Activated CD4-positive, alpha-beta T cell treated with anti-CD3 and anti-CD28 coated beads for 36 hours (primary cell): ENCODE measurements around the gene SUPT7L. TPM values are rescaled to one million over a fixed set of nuclear protein-coding genes. Genes with fewer than 3 reads are reported as not detected.
A peak's percentile ranks its signal among the peaks of the same experiment; 100 is the strongest.

ENCODE experiments used
- ATAC-seq: fragments of 200-7000 bp; cut with Tn5 transposase; one replicate; pipeline ENCODE4 v1.10.0; 2021; ENCODE audit warnings: mild to moderate bottlenecking, moderate library complexity
- CTCF ChIA-PET: fragments of 350-600 bp; sonication (Branson Sonifier 250); formaldehyde crosslinking; loops from one replicate; lab custom pipeline; 2021; ENCODE audit warnings: antibody characterized with exemption; lab: Charles Lee
- POLR2A ChIA-PET: fragments of 350-600 bp; sonication (Branson Sonifier 250); formaldehyde crosslinking; loops from one replicate; lab custom pipeline; 2021; ENCODE audit warnings: antibody characterized with exemption, inconsistent platforms; lab: Charles Lee
- DNase-seq: peaks from one replicate; pipeline ENCODE4 v3.0.0-alpha.2; 2020
- H3K27ac Mint-ChIP-seq: one replicate; pipeline ENCODE4 v1.8.0; 2021; ENCODE audit warnings: mixed read lengths
- H3K27me3 Mint-ChIP-seq: one replicate; pipeline ENCODE4 v1.8.0; 2021; ENCODE audit warnings: mixed read lengths
- H3K36me3 Mint-ChIP-seq: one replicate; pipeline ENCODE4 v1.8.0; 2021; ENCODE audit warnings: low read depth, mixed read lengths
- H3K4me1 Mint-ChIP-seq: one replicate; pipeline ENCODE4 v1.8.0; 2021; ENCODE audit warnings: mixed read lengths
- H3K4me3 Mint-ChIP-seq: one replicate; pipeline ENCODE4 v1.8.0; 2021; ENCODE audit warnings: mild to moderate bottlenecking, moderate library complexity, mixed read lengths
- H3K9me3 Mint-ChIP-seq: one replicate; pipeline ENCODE4 v1.8.0; 2021; ENCODE audit warnings: low read depth, mixed read lengths
- intact Hi-C, 2 experiments: fragments of 100-400 bp; cut with DNase I in 1 of 2; cut with micrococcal nuclease in 1 of 2; formaldehyde crosslinking; loops; one replicate each; pipeline versions ENCODE4 v1.14.2 to v1.15.1; 2022 to 2024; cut with DNase I, micrococcal nuclease
- total RNA-seq, 2 experiments: library from RNA; stranded (reverse); gene quantifications; one replicate each; pipeline ENCODE4 v1.2.3, GENCODE V29; 2021

Gene SUPT7L
- total RNA-seq, 2 experiments from 2014 or later, result 23.7 to 26.1 TPM

- peaks cover 32% of the 10 kb centered on the region for H3K4me1 Mint-ChIP-seq
- H3K36me3 Mint-ChIP-seq, result no peaks in the 10 kb centered on the region
- DNase-seq (no peak), ATAC-seq (no peak)
- no peaks in the 10 kb centered on the region for H3K9me3 Mint-ChIP-seq
- ChIA-PET CTCF (interaction anchor here (0.6 to 1.8 kb wide), 4 partner anchors 9 to 689 kb away, joined by 3 to 14 read pairs (median 4); no protein-coding TSS in a partner anchor), POLR2A (no interaction called here)
- H3K27me3 Mint-ChIP-seq, result peaks cover 4% of the 10 kb centered on the region
- intact Hi-C loops, result no loop called here
- no peak overlapping the region for H3K4me3 Mint-ChIP-seq
- H3K27ac Mint-ChIP-seq, result no peak overlapping the region
Measured at GRCh38 chr2:27707462-27708256, 44.2 kb upstream of the SUPT7L start.

- no peaks in the 10 kb centered on the region for H3K9me3 Mint-ChIP-seq
- DNase-seq (no peak), ATAC-seq (peak; percentile 86)
- no peak overlapping the region for H3K4me3 Mint-ChIP-seq
- no peaks in the 10 kb centered on the region for H3K36me3 Mint-ChIP-seq
- ChIA-PET POLR2A (interaction anchor here (0.6 kb wide), 1 partner anchor 16 kb away, joined by 3 read pairs; no protein-coding TSS in a partner anchor), CTCF (interaction anchor here (0.6 to 2.0 kb wide), 5 partner anchors 11 to 746 kb away, joined by 3 to 14 read pairs (median 4); no protein-coding TSS in a partner anchor)
- intact Hi-C loops, result no loop called here
- H3K27me3 Mint-ChIP-seq, result no peaks in the 10 kb centered on the region
- H3K4me1 Mint-ChIP-seq, result peaks cover 23% of the 10 kb centered on the region
- H3K27ac Mint-ChIP-seq, result peak overlapping the region; percentile 88
Measured at GRCh38 chr2:27705851-27706622, 42.6 kb upstream of the SUPT7L start.

- Mint-ChIP-seq H3K27me3 (no peaks in the 10 kb centered on the region), H3K9me3 (no peaks in the 10 kb centered on the region), H3K36me3 (no peaks in the 10 kb centered on the region), H3K4me3 (no peak overlapping the region), H3K27ac (peak overlapping the region; percentile 13), H3K4me1 (peaks cover 21% of the 10 kb centered on the region)
- intact Hi-C loops, result loop anchor here (5.0 kb wide), 2 partner anchors 258 to 688 kb away; partner anchors contain the start of gene FOSL2 (in 2 of the 2)
- CTCF ChIA-PET, result interaction anchor here (0.5 to 3.3 kb wide), 24 partner anchors 8 to 969 kb away, joined by 3 to 23 read pairs (median 4); no protein-coding TSS in a partner anchor
- POLR2A ChIA-PET, result no interaction called here
- ATAC-seq (no peak), DNase-seq (no peak)
Measured at GRCh38 chr2:27704342-27704876, 41.0 kb upstream of the SUPT7L start.

- Mint-ChIP-seq H3K4me3 (no peak overlapping the region), H3K27me3 (no peaks in the 10 kb centered on the region), H3K4me1 (peaks cover 21% of the 10 kb centered on the region), H3K27ac (peak overlapping the region; percentile 7), H3K9me3 (no peaks in the 10 kb centered on the region), H3K36me3 (no peaks in the 10 kb centered on the region)
- CTCF ChIA-PET, result interaction anchor here (0.5 to 3.3 kb wide), 31 partner anchors 9 to 863 kb away, joined by 3 to 23 read pairs (median 4); no protein-coding TSS in a partner anchor
- intact Hi-C loops, result loop anchor here (1.0 to 5.0 kb wide), 5 partner anchors 51 to 749 kb away; partner anchors contain the start of genes FOSL2 (in 2 of the 2) and MRPL33 (in 1 of the 2)
- POLR2A ChIA-PET, result interaction anchor here (1.0 kb wide), 1 partner anchor 20 kb away, joined by 4 read pairs; no protein-coding TSS in a partner anchor
- peak; percentile 92 for DNase-seq
- peak; percentile 78 for ATAC-seq
Measured at GRCh38 chr2:27703638-27704341, 40.4 kb upstream of the SUPT7L start.

GRCh38 chr2:27702302-27702701, 38.9 kb upstream of the SUPT7L start:
- POLR2A ChIA-PET, result no interaction called here
- Mint-ChIP-seq H3K4me3 (no peak overlapping the region), H3K9me3 (no peaks in the 10 kb centered on the region), H3K4me1 (peaks cover 22% of the 10 kb centered on the region), H3K36me3 (peaks cover 4% of the 10 kb centered on the region), H3K27me3 (no peaks in the 10 kb centered on the region), H3K27ac (no peak overlapping the region)
- CTCF ChIA-PET, result interaction anchor here (0.5 to 3.3 kb wide), 2 partner anchors 11 to 752 kb away, joined by 3 to 23 read pairs; no protein-coding TSS in a partner anchor
- intact Hi-C loops, result loop anchor here (5.0 kb wide), 2 partner anchors 260 to 690 kb away; partner anchors contain the start of gene FOSL2 (in 2 of the 2)
- DNase-seq, result no peak
- no peak for ATAC-seq

- Mint-ChIP-seq H3K27me3 (no peaks in the 10 kb centered on the region), H3K4me1 (peaks cover 22% of the 10 kb centered on the region), H3K4me3 (no peak overlapping the region), H3K27ac (no peak overlapping the region), H3K9me3 (no peaks in the 10 kb centered on the region), H3K36me3 (peaks cover 4% of the 10 kb centered on the region)
- DNase-seq (no peak), ATAC-seq (no peak)
- ChIA-PET POLR2A (no interaction called here), CTCF (interaction anchor here (0.5 kb wide), 1 partner anchor 753 kb away, joined by 3 read pairs; no protein-coding TSS in a partner anchor)
- intact Hi-C loops, result loop anchor here (5.0 kb wide), 2 partner anchors 261 to 691 kb away; partner anchors contain the start of gene FOSL2 (in 2 of the 2)
Measured at GRCh38 chr2:27701676-27702075, 38.3 kb upstream of the SUPT7L start.

- DNase-seq (no peak), ATAC-seq (peak; percentile 49)
- CTCF ChIA-PET, result interaction anchor here (0.7 kb wide), 1 partner anchor 311 kb away, joined by 4 read pairs; no protein-coding TSS in a partner anchor
- no peak overlapping the region for H3K27ac Mint-ChIP-seq
- H3K9me3 Mint-ChIP-seq, result no peaks in the 10 kb centered on the region
- no peak overlapping the region for H3K4me3 Mint-ChIP-seq
- H3K4me1 Mint-ChIP-seq, result peaks cover 2% of the 10 kb centered on the region
- no peaks in the 10 kb centered on the region for H3K27me3 Mint-ChIP-seq
- intact Hi-C loops, result no loop called here
- POLR2A ChIA-PET, result no interaction called here
- peaks cover 19% of the 10 kb centered on the region for H3K36me3 Mint-ChIP-seq
Measured at GRCh38 chr2:27697660-27698059, 34.2 kb upstream of the SUPT7L start.

- Mint-ChIP-seq H3K27ac (no peak overlapping the region), H3K27me3 (no peaks in the 10 kb centered on the region), H3K9me3 (no peaks in the 10 kb centered on the region), H3K4me1 (peaks cover 2% of the 10 kb centered on the region), H3K36me3 (peaks cover 21% of the 10 kb centered on the region), H3K4me3 (no peak overlapping the region)
- ChIA-PET CTCF (interaction anchor here (0.6 to 3.3 kb wide), 7 partner anchors 10 to 603 kb away, joined by 3 to 23 read pairs (median 3); no protein-coding TSS in a partner anchor), POLR2A (no interaction called here)
- ATAC-seq (no peak), DNase-seq (no peak)
- intact Hi-C loops, result no loop called here
Measured at GRCh38 chr2:27690052-27690451, 26.6 kb upstream of the SUPT7L start.

GRCh38 chr2:27689424-27689823, 26.0 kb upstream of the SUPT7L start:
- CTCF ChIA-PET, result interaction anchor here (0.6 to 3.3 kb wide), 7 partner anchors 11 to 235 kb away, joined by 3 to 23 read pairs (median 3); no protein-coding TSS in a partner anchor
- peaks cover 24% of the 10 kb centered on the region for H3K36me3 Mint-ChIP-seq
- H3K9me3 Mint-ChIP-seq, result no peaks in the 10 kb centered on the region
- no peak overlapping the region for H3K27ac Mint-ChIP-seq
- no peak for ATAC-seq
- peaks cover 5% of the 10 kb centered on the region for H3K4me1 Mint-ChIP-seq
- H3K4me3 Mint-ChIP-seq, result no peak overlapping the region
- DNase-seq, result no peak
- no peaks in the 10 kb centered on the region for H3K27me3 Mint-ChIP-seq
- POLR2A ChIA-PET, result no interaction called here
- intact Hi-C loops, result no loop called here

- ATAC-seq (no peak), DNase-seq (no peak)
- H3K4me1 Mint-ChIP-seq, result peaks cover 22% of the 10 kb centered on the region
- H3K27ac Mint-ChIP-seq, result no peak overlapping the region
- H3K36me3 Mint-ChIP-seq, result peaks cover 28% of the 10 kb centered on the region
- CTCF ChIA-PET, result interaction anchor here (0.9 kb wide), 1 partner anchor 343 kb away, joined by 3 read pairs; no protein-coding TSS in a partner anchor
- intact Hi-C loops, result no loop called here
- POLR2A ChIA-PET, result no interaction called here
- H3K4me3 Mint-ChIP-seq, result no peak overlapping the region
- H3K9me3 Mint-ChIP-seq, result no peaks in the 10 kb centered on the region
- no peaks in the 10 kb centered on the region for H3K27me3 Mint-ChIP-seq
Measured at GRCh38 chr2:27687232-27687631, 23.8 kb upstream of the SUPT7L start.
